Measurements from ENCODE around the gene TNIK. TPM values are rescaled to one million over a fixed set of nuclear protein-coding genes. Genes with fewer than 3 reads are reported as not detected.

Gene TNIK
- polyA plus RNA-seq, 3 donors, result 16.5 to 22.3 (median 18.0) TPM

DNA sequence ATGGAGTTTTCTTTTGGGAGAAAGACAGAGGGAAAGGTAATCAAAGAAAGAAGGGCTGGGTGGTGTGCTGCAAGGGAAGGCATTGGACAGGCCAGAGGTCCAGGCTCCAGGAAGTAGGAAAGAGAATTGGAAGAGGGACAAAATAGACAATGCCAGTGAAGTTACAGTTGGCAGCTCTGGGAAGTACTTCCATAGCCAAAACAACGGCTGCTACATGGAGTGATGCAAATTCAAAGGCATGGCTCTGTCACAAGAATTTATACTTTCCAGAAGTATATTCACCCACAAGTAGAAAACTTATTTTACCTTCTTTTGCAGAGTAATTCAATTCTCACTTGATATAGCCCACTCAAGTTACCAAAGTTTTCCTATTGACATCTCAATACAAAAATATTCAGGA is 191.5 kb downstream of the TNIK start:
- no peak for DNase-seq (ENCODE audit: low read depth in 3 of 3, low spot score in 2 of 3)

DNA sequence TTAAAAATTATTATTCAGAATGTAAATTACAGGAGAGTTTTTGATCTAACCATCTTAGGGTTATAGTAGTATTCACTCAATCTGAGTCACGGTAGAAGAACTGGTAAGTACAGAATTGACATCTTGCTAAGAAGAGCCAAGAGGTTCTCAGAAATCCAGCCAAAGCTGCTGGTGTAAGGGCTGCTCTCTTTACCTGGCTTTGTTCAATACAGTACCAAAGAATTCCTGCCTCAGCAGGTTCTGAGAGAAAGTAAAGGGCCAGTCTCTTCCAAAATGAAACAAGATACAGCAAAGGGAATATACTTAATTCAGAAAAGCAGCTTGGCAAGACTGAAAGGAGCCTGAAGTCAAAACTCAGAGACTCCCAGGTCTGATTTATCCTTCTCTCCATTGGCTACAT is 193.1 kb downstream of the TNIK start:
- no peak for DNase-seq (ENCODE audit: low read depth in 3 of 3, low spot score in 2 of 3)

DNA sequence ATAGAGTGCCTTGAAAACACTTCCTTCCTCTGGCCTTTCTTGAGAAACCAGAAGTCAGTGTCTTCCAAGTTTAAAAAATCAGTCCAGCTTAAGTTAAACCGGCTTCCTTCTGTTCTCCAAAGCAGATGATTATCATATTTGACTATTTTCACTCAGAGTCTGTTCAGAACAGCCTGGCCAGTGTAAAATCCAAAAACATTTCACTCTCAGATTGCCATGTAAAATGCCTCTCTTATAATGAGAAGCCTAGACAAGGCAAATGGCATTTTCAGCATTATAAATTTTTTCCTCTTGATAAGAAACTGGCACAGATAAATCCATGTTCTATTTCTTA is 193.5 kb downstream of the TNIK start:
- no peak for DNase-seq (ENCODE audit: low read depth in 3 of 3, low spot score in 2 of 3)

DNA sequence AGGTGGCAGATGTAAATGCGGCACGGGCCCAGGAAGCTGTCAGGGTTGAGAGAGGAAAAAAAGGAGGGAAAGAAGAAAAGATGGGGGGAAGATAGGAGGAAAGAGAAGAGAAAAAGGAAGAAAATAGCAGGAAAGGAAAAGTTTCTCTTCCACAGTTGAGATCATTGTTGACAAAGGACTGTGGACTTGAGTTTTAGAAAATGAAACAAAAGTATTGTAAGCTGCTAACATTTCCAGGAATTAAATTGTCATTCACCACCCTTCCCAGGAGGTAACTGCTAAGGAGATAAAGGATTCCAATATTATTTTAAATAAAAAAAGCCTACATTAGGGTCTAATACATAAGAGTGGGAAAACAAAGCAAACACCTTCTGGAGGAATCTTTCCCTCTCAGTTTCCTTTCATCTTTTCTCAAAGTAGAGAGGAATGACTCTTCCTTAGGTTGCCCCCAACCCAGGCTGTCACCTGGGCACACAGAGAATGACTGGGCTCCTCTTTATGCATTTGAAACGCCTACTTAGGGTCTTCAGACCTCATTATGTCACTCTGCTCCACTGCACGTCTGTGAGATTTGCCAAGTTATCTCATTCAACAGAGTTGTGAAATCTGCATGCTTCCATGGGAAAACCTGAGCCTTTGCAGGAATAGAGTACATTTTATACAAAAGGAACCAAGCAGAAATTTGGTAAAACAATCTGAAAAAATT is 194.0 kb downstream of the TNIK start:
- no peak for DNase-seq (ENCODE audit: low read depth in 3 of 3, low spot score in 2 of 3)

DNA sequence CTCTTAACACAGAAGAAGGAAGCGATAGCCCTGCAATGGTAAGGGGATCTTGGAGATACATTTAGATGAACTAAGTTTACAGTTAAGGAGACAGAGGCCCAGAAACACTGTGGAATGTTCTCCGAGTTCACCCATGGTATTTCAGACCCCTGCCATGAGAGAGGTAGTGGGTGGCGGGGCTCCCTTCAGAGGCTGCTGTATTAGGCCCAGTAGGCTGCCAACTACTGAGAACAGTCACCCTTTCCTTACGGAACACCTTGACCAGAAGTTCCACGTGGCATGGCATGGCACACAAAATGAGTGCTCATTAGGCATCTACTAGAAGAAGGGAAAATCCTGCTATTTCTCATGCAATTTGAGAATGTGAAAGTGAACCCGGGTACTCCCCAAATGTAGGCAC is 195.4 kb downstream of the TNIK start:
- DNase-seq (ENCODE audit: low read depth in 3 of 3, low spot score in 2 of 3), result no peak

DNA sequence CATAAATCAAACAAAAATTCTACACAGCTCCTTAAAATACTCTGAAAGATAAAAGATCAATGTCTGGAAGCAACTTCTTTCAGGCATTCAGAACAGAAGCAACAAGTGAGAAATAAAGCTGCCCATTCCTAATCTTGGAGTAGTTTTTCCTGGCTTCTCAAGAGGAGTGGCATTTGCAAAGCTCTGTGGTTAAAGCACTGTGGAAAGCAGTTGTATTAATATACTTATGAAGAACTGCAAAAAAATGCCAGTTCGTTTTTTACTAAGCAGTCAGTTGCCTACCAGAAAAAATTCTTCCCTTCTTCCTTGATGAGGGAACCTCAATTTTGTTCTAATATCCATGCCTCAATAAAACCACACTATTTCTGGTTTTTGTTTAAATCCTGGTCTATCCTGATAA is 197.8 kb downstream of the TNIK start:
- DNase-seq (ENCODE audit: low read depth in 3 of 3, low spot score in 2 of 3), result no peak

DNA sequence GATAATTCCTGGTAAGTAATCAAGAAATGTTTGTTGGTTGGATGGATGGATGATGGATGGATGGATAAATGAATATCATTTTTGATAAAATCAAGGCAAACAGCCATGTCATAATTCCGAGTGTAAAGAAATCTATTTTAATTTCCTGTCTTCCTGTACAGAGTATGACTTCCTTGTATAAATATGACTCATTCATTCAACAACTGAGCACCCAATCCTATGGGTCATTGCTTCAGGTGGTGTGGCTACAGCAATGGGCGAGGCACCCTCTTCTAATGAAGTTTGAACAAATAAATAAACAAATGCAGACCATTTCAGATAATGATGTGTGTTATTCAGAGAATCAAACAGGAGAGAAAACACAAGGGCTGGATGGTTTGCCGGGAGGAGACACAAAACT is 198.7 kb downstream of the TNIK start:
- DNase-seq (ENCODE audit: low read depth in 3 of 3, low spot score in 2 of 3), result no peak

DNA sequence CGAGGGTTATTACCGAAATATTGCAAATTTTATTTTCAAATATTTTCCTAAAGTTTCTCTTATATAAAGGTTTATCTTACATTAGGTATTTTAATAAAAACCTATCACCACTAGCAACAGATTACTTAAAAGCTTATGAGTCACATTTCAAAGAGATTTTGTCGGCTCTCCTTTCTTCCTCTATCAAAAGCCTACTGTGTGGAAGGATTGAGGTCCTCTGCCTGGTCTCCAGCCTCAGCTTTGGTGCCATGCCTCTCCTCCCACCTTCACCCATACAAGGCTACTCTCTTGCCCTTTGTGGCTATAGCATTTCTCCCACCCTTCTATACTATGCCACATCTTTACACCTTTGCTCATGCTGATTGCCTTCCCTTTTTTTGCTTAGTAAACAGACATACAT is 199.3 kb downstream of the TNIK start:
- no peak for DNase-seq (ENCODE audit: low read depth in 3 of 3, low spot score in 2 of 3)

DNA sequence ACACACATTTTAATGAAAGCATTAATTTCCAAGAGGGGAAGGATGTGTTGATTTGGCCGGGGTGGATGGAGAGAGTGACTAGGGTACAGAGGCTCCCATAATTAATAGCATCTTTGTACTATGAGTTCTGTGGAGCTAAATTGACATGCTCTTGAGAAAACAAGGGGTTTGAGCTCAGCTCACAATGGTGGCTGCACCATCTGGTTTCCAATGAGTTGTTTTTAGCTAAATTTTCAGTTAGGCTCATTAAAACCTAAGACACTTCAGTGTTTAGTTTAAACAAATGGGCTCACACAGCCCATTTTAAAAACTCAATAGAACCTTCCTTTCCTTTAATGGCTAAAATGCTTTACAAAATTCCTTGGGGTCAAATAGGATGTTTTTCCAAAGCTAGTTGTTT is 199.7 kb downstream of the TNIK start:
- no peak for DNase-seq (ENCODE audit: low read depth in 3 of 3, low spot score in 2 of 3)

DNA sequence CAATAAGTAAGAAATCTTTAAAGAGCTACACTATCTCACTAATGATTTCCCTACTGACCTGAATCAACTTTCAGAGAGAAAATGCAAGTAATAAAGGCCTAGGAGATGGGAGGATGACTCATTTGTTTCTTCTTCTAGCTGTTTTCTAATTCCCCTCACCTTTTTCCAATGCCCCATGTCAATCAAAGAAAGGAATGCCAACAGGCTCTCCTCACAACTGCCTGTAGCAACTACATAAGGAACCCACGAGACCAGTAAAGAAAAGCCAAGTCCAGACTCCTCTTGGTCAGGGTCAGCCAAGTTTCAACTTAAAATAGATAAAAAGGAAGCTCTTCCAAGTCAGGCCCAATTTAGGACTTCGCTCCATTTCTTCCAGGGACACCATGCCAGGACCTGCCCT is 201.9 kb downstream of the TNIK start:
- no peak for DNase-seq (ENCODE audit: low read depth in 3 of 3, low spot score in 2 of 3)

DNA sequence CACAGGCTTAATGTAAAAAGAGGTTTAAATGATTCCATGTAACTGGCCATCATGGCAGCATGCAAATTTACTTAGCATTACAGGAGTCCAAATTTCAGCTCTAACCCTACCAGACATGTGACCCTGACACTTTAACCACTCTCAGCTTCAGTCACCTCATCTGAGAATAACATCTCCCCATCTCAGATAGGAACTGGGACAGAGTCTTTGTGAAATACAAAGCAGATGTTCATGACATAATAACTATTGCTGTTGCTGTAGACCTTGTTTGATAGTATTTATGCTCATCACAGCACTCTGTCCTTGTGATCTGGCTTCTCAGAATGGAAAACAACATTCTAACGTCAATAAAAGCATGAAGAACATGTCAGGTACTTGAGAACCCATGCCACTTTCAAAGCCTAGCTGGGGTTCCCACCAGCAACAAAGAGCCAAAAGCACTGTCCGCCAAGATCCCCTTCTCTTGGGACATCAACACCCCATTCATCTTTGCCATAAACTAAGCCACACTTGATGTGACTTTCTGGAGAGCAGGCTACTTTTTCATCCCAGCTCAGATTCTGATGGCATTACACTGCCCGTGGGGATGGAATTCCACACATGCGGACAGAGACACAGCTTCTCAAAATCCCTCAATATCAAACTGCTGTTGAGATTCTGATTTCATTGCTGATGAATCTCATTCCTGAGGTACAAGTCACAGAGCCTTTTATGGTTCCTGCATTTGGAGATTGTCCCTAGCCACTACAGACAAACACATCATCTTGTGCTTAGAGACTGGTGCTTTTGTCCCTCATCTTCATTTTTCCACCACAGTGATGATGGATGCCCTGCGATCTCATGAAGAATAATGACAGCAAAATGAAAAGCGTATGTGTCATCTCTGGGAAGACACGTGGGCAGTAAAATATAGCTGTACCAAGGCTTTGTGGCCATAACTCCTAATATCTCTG is 202.7 kb downstream of the TNIK start:
- DNase-seq (ENCODE audit: low read depth in 3 of 3, low spot score in 2 of 3), result no peak

DNA sequence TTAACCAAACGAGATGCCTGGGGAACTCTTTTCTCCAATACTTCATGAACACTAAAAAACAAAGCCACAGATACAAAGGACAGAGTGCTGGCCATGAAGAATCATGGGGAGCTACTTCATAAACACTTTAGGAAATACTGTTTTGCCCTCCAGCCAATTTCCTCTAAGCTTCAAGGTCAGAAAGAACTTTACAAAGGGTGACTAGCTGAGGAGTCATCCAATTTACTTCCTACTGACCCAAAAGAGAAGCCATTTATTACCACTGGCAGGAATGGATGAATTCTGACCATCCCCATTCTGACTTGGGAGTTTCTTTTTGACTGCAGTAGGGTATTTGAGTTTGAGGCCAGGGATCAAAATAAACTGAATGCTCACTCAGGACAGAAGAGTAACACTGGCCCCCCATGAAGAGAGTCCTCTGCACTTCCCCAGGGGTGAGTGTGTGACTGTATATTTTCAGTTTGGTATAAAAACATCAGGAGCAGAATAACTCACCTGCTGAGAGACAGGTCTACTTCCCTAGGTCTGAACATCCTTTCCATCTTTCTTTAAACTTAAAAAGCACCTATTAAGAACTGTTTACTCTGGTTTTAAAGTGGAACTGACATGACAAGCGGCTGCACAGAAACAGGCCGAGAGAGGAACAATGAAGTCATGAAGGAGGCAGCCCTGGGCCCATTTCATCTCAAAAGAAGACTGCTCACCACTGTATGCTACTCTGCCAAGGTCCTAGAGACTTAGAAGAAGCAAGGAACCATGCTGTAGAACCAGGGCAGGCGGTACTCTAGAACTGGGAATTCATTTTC is 203.6 kb downstream of the TNIK start:
- no peak for DNase-seq (ENCODE audit: low read depth in 3 of 3, low spot score in 2 of 3)

DNA sequence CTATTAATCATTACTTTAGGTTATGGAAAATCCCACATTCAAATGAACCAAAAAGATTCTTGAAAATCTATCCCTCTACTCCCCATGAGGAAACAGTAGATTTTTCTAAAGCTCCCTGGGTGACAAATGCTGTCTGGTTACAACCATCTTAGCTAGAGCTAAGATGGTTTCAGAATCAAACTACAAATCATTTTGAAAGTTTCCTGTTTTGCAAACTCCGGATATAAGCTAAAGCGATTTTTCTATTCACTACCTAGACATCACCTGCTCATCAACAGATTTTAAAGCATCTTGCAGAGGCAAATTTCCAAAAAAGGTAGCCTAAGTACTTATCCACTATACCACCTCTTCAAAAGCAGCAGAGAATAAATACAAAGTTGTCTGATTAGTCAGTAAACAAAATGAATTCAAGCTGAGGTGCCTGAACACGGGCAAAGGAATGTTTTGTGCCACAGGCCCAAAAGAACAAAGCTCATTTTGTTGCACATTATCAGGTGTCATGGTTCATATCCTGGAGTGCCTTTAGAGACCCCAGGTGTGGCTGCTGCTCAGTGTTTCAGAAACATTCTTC is 204.9 kb downstream of the TNIK start:
- no peak for DNase-seq (ENCODE audit: low read depth in 3 of 3, low spot score in 2 of 3)

DNA sequence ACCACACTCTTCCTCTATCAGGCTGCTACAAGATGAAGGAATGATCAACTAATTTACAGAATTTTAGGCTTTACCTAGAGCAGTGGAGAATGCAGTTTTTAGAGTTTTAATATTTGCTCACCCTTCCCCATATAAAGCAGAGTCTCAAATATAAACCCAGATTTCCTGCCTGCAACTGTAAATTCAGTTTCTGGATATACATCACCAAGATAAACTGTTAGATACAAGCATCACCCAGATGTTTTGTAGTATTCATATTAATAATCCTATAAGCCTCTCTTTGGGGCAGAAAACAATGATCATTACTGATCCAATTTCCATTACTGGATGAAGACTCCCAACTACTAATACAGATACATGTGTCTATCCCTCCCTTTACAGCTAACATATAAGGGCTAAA is 205.9 kb downstream of the TNIK start:
- DNase-seq (ENCODE audit: low read depth in 3 of 3, low spot score in 2 of 3), result no peak

DNA sequence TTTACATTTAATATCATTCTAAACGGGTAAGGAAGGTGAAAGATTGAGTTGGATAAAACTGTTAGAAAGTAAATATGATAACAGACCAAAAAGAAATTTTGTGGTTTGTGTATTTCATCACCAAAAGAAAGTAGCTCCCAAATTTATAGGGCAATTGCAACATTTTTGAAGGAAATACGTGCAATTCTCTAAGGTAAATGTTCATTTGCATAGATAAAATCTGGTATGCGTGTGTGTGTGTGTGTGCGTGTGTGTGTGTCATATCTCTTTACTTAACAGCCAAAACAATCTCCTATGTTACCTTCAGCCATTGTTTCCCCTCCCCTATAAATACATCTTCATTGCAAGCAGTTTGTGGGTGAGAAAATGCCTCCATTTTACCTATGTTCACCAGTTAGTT is 208.4 kb downstream of the TNIK start:
- no peak for DNase-seq (ENCODE audit: low read depth in 3 of 3, low spot score in 2 of 3)

DNA sequence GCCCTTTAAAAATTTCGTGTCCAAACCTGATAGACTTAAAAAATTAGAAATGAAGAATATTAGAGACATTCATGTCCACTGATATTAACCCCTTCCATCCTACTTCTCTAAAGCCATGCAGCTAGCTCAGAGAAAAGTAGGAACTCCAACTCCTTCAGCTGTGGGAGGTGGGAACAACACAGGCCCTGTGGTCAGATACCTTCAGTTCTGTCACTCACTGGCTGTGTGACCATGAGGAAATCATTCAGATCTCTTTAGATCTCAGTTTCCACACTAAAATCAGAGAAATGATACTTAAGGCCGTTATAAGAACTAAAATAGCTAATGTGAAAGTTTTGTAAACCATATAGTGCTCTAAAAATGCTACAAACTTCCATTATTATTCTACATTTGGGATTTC is 209.8 kb downstream of the TNIK start:
- no peak for DNase-seq (ENCODE audit: low read depth in 3 of 3, low spot score in 2 of 3)

DNA sequence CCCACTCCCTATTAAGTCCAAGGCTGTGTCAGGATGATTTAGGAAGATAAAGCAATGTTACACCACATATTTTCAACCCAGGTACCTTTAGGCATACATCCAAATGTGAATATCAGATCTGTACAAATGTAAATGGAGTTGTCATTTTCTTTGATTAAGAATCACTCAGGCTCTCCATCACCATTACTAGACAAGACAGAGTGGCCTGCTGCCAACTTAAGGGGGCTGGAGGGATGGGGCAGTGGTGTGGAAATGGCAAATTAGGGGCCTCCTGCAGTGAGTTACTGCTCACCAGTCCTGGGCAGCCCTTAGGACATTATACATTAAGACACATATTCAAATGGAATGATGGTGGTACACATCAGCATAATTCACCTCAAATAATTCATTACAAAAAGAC is 211.0 kb downstream of the TNIK start:
- no peak for DNase-seq (ENCODE audit: low read depth in 3 of 3, low spot score in 2 of 3)

DNA sequence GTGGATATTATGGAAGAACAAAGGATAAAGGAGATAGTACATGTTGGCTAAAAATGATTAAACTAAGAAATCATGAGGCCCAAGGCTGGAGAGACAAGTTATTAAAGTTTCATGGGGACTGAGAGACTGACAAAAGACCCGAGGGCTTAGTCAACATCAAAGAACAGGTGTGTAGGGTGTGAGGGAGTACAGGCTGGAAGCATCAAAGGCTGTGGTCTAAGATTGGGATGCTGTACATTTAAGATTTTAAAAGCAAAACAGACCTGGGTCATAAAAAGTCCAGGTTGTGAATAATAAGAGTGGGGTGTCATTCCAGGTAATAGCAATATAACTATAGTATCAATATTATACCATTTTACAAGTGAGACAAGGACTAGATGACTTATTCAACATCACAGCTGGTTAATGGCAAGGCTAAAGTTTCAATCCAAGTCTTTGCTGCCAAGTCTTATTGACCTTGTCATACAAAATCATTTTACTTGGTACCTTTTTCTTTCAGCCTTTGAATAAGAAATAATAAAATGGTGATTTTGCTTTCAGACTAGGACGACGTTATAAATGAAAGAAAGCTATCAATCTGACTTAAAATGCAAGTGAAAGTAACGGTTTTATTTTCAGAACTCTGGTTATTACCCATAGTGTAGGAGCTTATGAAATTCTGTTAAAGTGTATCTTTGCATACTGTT is 211.6 kb downstream of the TNIK start:
- no peak for DNase-seq (ENCODE audit: low read depth in 3 of 3, low spot score in 2 of 3)

DNA sequence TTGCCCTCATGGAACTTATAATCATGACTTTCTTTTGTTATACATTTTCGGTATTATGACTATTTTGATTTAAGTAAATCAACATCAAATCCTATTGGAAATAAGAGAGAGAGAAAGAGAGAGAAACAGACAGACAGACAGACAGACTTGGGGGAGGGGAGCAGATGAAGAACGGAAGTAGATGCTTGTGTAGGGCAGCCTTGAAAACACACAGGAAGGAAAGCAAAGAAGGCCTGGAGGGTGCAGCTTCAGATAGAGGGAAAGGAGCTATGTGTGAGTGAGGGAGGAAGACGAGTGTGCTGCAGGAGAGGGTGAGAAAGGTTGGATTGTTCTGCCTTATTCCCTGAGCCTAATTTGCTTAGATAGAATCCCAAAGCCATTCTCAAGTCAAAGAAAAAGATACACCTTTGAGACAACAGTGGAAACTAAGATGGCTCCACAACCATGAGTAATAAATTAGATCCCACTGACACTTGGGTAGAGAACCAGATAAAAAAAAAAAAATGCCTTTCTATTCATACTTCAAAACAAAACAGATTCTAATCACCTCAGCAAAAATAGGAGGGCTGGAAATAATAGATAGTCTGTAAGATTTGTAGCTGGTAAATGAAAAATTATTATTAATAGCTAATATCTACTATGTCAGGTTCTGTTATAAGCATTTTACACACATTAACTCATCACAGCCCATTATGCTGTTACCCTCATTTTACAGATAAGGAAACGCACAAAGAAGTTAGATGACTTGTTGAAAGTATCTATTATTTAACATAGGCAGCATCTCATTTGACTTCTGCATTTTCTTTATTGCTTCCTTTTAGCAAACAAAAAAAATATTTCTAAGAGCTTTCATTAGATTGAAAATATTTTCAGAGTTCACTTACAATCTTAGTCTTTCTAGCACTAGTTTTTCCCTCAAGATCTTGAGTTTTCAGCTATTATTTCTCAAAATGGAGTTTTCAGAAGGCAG is 214.1 kb downstream of the TNIK start:
- DNase-seq (ENCODE audit: low read depth in 3 of 3, low spot score in 2 of 3), result no peak
